NCI-H345 treated with DMSO at 0.1 percent for 48 hours (cell line): ENCODE data around the gene ALK.

ENCODE experiments used
- DNase-seq: peaks from one replicate; lab custom pipeline; 2025; ENCODE audit not compliant: unreplicated experiment; lab: John Stamatoyannopoulos, UW

ALK gene

GRCh38 chr2:29799628-29800027 lies 121.8 kb downstream of the ALK start:
- no peak for DNase-seq

GRCh38 chr2:29797916-29798315 lies 123.5 kb downstream of the ALK start:
- no peak for DNase-seq

GRCh38 chr2:29796446-29796845 lies 124.9 kb downstream of the ALK start:
- no peak for DNase-seq

GRCh38 chr2:29789911-29790485 lies 131.4 kb downstream of the ALK start:
- no peak for DNase-seq

- no peak for DNase-seq
These were observed 133.6 kb downstream of the ALK start for GRCh38 chr2:29787473-29788465.

GRCh38 chr2:29786361-29786760 lies 135.0 kb downstream of the ALK start:
- DNase-seq: peak; percentile 52

GRCh38 chr2:29783666-29784065 lies 137.7 kb downstream of the ALK start:
- DNase-seq: no peak

GRCh38 chr2:29782549-29783458 lies 138.6 kb downstream of the ALK start:
- DNase-seq: no peak

GRCh38 chr2:29782087-29782486 lies 139.3 kb downstream of the ALK start:
- DNase-seq: no peak

- DNase-seq: no peak
These were observed 140.5 kb downstream of the ALK start for GRCh38 chr2:29780906-29781305.

- no peak for DNase-seq
These were observed 144.2 kb downstream of the ALK start for GRCh38 chr2:29777161-29777560.

GRCh38 chr2:29776406-29776805 lies 145.0 kb downstream of the ALK start:
- no peak for DNase-seq

GRCh38 chr2:29775937-29776336 lies 145.4 kb downstream of the ALK start:
- DNase-seq: no peak

GRCh38 chr2:29774624-29775023 lies 146.8 kb downstream of the ALK start:
- no peak for DNase-seq

GRCh38 chr2:29770846-29771245 lies 150.5 kb downstream of the ALK start:
- DNase-seq: no peak

GRCh38 chr2:29769847-29770246 lies 151.5 kb downstream of the ALK start:
- no peak for DNase-seq

GRCh38 chr2:29767606-29768335 lies 153.6 kb downstream of the ALK start:
- no peak for DNase-seq

- DNase-seq: no peak
These were observed 155.2 kb downstream of the ALK start for GRCh38 chr2:29766191-29766590.

GRCh38 chr2:29765721-29766120 lies 155.7 kb downstream of the ALK start:
- no peak for DNase-seq

GRCh38 chr2:29763371-29763770 lies 158.0 kb downstream of the ALK start:
- no peak for DNase-seq

- DNase-seq: no peak
These were observed 159.1 kb downstream of the ALK start for GRCh38 chr2:29762239-29762638.
